Measurements from ENCODE around the gene SARM1.
A peak's percentile ranks its signal among the peaks of the same experiment; 100 is the strongest.
"Not testable (repeated sequence)": the region's sequence is repeated elsewhere in the genome, so short reads cannot be mapped to it uniquely, and the experiment has no call there.

The SARM1 gene

DNA sequence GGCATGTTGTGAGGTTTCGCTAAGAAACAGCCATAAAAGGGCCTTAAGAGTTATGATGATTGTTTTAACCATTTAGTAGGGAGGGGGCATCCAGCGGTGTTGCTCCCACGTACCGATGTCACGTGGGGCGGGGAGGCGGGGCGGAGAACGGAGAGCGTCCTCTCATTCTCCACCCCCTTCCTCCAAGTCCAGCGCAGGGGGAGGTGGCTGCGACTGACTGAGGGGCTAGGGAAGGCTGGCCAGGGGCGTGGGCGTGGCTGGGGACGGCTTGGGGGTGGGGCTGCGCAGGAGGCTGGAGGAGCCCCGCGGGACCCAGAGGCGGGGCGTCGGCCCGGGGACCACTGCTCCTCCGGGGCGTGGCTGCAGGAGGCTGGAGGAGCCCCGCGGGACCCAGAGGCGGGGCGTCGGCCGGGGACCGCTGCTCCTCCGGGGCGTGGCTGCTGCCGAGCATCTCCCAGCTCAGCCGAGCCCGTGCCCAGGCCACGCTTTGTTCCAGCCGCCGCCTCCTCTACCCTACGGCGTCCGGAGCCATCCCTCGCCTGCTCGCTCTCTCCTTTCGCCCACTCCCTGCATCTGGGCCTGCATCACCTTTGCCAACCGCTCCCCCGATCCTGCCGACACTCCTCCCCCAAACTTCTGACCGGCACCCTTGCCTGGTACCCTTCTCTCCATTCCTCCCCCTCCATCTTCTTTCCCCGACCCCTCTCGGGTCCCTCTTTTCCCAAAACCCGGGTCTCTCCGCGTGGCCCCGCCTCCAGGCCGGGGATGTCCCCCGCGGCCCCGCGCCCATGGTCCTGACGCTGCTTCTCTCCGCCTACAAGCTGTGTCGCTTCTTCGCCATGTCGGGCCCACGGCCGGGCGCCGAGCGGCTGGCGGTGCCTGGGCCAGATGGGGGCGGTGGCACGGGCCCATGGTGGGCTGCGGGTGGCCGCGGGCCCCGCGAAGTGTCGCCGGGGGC, at the start of gene SARM1:
SARM1 (plus strand) TSS at position 450 of the 958 bp plus-strand sequence; CDS start at position 789, 339 bp downstream.
- peak; percentile 69 to 98 (median 85) for DNase-seq
- intact Hi-C loops (cut with DNase I), result no loop called here

DNA sequence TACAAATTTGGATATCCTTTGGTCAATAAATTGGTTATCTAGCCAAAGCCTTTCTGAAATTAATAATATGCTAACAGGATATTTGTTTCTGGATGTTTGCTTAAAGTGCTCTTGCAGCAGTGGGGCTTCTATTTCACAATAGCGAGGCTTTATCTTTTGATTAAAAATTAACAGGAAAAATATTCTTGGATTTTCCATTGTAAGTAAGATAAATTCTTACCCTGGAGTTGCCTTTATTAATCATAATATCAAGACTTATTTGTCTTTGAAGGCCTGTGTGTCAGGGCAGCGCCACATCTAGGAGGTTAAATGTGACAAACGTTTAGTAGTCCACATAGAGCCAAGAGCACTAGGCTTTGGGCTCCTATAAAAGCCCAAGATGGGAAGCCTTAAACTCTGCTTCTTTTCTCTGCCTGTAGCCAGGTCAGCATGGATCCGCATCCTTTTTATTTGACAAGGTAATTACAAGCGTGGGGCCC, 47.2 kb upstream of the SARM1 start:
- intact Hi-C loops (cut with DNase I), result no loop called here
- no peak for DNase-seq

DNA sequence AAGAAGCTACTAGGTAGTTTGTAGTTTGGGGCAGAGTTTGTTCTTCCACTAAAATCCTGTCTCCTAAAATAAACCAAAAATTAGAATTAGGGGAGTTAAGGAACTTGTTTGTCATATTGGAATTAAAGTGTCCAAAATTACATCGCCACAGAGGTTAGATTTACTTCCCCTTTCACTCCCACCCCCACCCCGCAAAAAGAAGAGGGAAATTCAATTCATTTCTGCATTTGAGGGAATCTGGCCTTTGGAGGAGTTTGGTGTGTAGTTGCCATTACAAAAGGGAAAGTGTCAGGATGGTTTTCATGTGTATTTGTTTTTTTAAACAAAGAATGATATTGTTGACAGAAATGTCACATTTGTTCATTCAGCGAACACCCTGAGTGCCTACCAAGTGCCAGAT, 46.7 kb upstream of the SARM1 start:
- intact Hi-C loops (cut with DNase I), result no loop called here
- DNase-seq, result no peak

DNA sequence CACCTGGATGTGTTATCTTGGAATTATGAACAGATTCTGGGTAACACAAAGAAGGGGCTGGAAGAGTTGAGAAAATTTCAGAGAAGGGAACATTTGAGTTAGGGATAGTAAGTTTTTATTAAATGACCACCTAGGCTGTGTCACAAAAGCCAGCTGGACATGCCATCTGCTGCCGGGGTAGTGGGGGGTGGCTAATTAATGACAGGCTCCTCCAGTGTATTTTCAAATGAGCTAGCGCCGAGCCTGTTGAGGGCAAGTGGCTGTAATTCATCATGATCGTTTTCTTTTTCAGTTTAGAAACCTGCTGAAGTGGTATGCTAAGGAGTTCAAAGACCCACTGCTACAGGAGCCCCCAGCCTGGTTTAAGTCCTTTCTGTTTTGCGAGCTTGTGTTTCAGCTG, 46.3 kb upstream of the SARM1 start:
- intact Hi-C loops (cut with DNase I), result no loop called here
- no peak for DNase-seq

DNA sequence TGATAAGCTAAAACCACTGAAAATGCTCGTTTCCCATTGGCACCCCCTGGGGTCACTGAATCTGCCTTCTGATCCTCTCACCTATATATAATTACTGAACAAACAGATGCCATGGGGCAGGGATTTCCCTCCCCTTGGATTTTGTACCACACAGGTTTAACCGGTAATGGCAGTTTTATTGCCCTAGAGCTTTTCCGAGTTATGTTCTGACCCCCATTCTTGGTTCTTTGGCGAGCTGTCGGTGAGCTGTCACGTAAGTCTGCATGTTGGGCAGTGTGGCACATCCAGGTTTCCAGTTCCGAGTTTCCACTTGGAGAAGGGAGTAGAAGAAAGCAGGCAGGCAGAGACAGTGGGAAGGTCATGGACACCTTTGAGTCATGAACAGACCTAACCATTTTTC, 45.4 kb upstream of the SARM1 start:
- intact Hi-C loops (cut with DNase I), result no loop called here
- no peak for DNase-seq

DNA sequence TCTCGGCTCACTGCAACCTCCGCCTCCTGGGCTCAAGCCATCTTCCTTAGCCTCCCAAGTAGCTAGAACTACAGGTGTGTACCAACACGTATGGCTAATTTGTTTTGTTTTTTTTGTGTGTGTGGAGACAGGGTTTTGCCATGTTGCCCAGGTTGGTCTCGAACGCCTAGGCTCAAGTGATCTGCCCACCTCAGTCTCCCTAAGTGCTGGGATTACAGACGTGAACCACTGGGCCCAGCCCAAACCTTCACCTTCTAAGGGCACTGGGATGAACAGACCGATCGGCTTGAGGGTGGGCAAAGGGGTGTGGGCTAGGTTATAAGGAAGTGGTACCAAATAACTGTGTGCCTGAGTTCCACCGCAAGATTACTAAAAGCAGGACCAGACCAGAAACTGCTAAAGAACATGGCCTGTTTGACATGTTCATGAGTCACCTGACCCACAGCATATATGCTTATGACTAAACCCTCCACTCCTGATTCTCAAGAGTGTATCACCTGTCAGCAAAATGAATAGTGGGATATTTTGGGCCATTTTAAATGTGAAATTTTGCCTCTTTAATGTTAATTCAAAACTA, 44.4 kb upstream of the SARM1 start:
- no peak for DNase-seq
- intact Hi-C loops (cut with DNase I), result no loop called here

DNA sequence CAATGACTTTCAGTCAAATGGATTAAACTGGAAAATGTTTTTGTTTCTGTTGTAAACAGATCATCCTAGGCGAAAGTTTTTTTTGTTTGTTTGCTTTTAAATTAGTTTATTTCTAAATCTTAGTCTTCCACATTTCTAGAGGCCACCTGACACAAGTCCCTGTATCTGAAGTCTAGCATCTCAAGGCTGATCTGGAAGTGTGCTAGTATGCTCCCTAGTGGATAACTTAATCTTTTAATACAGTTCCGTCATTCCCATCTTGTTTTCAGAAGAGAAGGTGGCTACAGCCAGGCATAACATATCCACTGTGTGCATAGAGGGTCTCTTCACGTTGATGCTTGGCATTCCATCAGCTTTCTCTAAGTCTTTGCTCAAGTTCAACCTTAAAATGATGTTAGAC, 43.8 kb upstream of the SARM1 start:
- intact Hi-C loops (cut with DNase I), result no loop called here
- DNase-seq, result no peak

DNA sequence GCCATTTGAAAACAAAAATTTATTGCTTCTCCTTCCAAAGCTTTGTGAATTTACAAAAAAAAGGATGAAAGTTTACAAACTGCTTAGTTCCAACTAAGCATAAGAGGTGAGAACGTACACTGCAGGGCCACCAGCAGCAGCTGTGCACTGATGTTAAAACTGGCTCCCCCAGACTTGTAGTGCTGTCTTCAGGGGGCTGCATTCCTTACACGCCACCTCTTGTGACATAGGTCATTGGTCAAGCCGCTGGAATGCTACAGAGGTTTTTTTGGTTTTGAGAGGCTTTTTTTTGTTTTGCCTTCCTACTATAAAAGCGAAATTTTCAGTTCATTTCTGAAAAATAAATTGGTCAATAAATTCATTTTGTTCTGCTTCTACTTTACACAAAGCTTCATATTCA, 43.2 kb upstream of the SARM1 start:
- DNase-seq, result no peak
- intact Hi-C loops (cut with DNase I), result no loop called here

DNA sequence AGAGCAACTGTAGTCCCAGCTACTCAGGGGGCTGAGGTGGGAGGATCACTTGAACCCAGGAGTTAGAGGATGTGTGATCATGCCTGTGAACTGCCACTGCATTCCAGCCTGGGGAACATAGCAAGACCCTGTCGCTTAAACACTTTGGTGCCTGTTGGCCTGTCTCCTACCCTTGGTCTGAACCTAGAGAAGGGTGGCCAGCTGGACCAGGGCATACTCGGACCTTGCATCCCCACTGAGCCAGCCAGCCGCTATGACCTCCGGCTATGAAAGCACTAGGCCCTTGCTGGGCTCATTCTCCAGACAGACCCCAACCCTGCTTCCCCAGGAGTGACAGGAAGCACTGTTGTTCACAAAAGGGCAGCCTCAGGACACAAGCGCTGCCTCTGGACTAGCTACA, 40.8 kb upstream of the SARM1 start:
- intact Hi-C loops (cut with DNase I), result no loop called here
- peak in 1 of 10 donors; percentile 46 for DNase-seq

DNA sequence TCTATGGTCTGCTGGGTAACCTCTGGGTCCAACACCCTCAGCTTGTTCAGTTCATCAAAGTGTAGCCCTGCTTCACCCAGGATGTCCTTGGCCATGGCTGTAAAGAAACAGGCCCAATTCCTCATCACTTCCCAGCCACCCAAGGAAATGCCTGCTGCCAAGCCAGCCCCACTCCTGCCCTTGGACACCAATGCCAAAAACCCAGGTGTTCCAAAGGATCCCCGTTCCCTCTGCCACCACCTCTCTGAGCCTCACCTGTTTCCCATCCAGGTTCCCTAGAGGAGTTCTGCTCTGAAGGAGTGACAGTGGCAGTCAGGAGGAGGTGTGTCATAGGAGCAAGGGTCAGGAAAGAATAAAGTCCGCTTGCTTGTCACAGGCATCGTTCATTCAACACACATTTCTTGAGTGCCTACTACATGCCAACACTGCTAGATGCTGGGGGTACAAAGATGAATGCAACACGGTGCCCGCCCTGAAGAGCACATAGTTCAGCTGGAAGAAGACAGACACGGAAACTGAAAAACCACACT, 39.5 kb upstream of the SARM1 start:
- intact Hi-C loops (cut with DNase I), result no loop called here
- DNase-seq, result peak in 1 of 10 donors; percentile 13

DNA sequence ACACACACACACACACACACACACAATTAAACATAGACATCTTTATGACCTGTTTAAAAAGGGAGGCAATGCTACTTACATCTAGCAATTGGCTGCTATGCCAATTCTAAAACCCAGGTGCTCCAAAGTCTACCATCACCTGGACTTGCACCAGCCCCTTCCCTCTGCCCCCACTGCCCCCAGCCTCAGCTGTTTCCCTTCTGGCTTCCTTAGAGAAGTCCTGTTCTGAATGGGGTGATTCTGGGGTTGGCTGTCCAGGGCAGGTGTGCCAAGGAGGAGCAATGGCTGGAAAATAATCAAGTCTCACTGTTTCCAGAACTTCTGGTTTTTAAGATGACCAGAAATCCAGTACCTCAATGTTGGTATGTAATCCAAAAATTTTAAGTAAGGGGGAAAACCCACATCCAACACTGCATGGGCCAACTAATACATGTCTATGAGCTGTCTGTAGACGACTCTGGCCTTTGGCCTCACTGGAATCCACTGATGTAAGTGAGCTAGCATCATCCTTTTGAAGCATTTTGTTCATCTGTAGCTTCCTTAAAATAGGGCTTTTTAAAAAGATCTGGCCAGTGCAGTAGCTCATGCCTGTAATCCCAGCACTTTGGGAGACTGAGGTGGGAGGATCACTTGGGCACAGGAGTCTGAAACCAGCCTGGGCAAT, 38.3 kb upstream of the SARM1 start:
- DNase-seq, result peak in 1 of 10 donors; percentile 4
- intact Hi-C loops (cut with DNase I), result no loop called here

DNA sequence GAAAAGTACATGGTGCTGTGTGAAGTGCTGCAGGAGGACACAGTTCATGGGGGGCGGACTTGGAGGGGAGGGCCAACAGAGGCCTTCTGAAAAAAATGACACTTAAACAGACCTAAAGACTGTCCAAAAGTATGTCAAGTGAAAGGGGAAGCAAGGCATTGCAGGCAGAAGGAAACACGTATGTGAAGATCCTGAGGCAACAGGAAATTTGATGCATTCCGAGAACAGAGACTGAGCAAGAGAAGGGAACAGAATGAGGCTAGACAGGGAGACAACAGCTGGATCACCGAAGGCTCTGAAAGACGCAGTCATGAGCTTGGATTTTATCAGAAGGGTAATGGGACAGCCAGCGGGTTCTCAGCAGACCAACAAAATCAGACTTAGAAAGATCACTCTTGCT, 37.3 kb upstream of the SARM1 start:
- intact Hi-C loops (cut with DNase I), result loop anchor here (2.0 kb wide), 1 partner anchor 15 kb away; the partner anchor contains the start of gene TMEM97
- peak in 1 of 10 donors; percentile 2 for DNase-seq

DNA sequence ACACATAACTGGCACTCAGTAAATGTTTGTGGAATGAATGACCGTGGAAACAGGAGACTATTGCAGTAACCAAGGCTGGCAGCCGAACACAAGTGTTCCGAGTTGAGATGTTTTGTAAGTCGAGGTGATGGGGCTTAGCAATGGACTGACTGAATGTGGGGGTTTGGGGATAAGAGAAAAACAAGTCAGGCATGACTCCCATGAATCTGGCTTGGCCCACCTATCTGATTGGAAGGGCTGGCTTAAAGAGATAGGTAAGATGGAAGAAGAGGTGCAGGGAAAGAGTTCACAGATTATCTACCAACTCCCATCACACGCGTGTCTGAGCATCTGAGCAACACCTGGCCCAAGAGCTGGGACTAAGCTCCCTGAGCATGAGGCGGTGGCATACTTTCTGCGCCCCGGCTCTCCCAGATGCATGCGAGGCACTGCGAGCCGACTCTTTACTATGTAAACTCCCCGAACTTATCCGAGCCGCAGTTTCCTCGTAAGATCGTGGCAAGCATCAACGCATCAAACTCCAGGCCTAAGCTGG, 36.8 kb upstream of the SARM1 start:
- intact Hi-C loops (cut with DNase I), result loop anchor here (1.0 to 2.0 kb wide), 2 partner anchors 16 to 23 kb away; partner anchors contain the start of genes POLDIP2 and TMEM97
- no peak for DNase-seq

DNA sequence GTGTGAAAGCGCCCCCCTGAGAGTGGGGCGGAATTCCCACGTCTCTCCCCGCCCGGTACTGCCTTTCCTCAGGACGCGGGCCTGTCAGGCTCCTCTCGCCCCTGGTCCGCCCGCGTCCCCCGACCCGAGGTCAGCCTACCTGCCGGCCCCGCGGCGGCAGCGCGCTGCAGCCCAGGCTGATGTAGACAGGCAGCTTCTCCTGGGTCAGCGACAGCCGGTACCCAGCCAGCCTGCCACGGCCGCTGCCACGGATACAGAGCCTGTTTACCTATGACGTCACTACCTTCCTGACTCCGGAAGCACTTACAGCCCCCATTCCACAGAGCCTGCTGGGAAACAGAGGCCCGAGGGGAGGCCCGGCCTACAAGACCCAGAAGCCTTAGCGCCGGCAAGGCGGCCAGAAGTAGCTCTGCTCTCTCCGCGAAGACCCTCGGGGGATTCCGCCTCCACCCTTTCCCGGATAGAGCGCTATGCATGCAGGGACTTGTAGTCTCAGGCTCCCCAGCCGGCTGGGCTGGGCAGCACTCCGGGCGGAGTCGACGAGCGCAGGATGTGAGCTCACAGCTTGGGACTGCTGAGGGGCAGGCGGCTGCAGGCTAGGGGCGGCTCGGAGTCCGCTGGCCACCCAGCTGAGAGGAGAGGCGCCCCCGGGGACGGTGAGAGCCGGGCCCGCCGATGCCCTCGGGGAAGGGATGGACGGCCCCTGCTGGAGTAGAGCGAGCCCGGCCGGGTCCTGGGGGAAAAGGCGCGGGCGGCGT, 36.1 kb upstream of the SARM1 start, which contains the start of the genes IFT20 and TNFAIP1:
IFT20 (minus strand) TSS at position 272 of the 758 bp plus-strand sequence. CDS start 3,487 bp downstream, outside the sequence.
TNFAIP1 (plus strand) TSS at position 561 of the 758 bp plus-strand sequence. CDS start 3,761 bp downstream, outside the sequence.
- intact Hi-C loops (cut with DNase I), result loop anchor here (1.0 to 2.0 kb wide), 2 partner anchors 17 to 22 kb away; partner anchors contain the start of genes POLDIP2 and TMEM97
- peak; percentile 98 to 100 (median 99) for DNase-seq

DNA sequence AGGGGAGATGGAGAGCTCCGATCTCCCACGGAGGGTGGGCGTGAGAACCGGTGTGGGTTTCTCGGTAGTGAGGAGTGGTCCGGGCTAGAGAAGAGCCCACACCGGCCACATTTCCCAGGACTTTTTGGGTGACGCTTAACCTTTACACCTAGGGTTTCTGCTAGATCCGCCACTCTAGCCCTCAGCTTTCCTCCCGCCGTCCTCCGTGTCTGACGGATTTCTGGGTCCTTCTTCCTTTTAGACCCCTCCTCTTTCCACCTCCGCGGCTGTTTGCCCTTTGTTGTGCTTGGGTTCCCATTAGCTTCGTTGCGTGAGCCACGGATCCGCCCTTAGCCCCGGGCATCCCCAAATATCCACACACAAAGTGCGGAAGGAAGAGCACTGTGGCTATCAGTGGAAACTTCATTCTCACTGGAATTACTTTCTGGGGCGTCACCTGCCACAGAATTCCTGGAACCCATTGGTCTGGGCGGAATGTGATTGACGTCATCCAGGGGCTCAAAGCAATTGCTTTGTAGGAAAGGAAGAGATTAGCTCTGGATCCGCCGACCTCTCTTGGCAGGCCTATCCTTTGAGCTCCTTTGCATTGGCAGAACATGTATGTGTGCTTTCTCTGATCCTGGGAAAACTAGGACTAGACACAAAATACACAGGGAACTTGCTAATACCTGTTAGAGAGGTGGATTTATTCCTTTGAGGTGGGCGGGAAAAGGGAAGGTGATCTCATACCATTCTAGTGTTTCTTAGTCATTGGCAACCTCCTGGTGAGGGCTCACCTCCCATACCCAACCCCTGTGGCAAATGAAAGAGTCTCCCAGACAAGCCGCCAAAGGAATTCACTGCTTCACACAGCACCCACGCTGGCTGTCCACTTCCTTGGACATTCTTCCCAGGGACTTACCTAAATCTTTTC, 35.3 kb upstream of the SARM1 start:
- intact Hi-C loops (cut with DNase I), result loop anchor here (1.0 to 2.0 kb wide), 2 partner anchors 17 to 21 kb away; partner anchors contain the start of genes POLDIP2 and TMEM97

DNA sequence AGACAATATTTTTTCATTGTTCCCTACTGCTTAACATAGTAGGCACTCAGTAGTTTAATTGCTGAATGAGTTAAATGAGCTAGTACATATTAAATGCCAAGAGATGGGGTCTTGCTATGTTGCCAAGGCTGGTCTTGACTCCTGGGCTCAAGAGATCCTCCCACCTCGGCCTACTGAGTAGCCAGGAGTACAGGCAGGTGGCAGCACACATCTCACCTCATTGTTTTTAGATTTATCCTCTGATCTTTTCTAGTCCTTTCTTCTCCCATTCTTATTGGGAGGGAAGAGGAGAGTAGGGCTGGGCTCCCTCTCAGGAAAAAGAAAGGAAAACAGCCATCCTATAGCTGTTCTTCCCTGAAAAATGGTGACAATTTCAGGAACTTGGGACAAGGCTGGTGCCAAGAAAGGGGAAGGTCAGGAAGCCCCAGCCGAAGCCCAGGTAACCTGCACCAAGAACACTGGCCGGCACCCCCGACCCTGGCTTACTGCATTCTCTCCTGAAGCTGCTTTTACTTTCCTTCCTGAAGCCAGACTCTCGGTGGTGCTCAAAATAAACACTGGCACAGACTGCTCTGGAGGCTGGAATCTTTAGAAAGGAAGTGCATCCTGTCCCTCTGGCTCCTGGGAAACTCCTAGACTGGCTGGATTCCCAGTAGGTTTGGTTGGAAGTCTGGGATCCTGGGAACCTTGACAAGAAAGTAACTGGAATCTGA, 33.3 kb upstream of the SARM1 start:
- intact Hi-C loops (cut with DNase I), result no loop called here
- peak in 4 of 10 donors; percentile 34 to 74 (median 39) for DNase-seq

More for the DNA sequence above, 35.3 kb upstream of the SARM1 start:
- peak in 4 of 10 donors; percentile 34 to 65 (median 45) for DNase-seq

DNA sequence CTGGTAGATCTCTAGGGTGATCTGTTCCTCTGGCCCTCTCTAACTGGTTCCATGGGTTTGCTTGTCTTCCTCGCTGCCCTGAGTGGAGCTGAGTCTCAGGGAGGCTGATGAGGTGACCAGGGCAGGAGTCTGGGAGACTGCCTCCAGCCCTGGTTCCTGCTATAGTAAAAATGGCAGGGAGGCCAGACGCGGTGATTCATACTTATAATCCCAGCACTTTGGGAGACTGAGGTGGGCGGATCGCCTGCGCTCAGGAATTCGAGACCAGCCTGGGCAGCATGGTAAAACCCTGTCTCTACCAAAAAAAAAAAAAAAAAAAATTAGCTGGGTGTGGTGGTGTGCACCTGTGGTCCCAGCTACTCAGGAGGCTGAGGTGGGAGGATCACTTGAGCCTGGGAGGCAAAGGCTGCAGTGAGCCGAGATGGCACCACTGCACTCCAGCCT, 32.7 kb upstream of the SARM1 start:
- intact Hi-C loops (cut with DNase I), result not testable (repeated sequence)
- DNase-seq, result peak in 1 of 10 donors; percentile 81
